DOHH2 (cell line): Measurements from ENCODE around the gene FTO.

ENCODE experiments used
- H3F3A ChIP-seq: fragments of 200-600 bp; sonication (generic), shearing (Covaris generic); 2 replicates; pipeline ENCODE4 v1.6.0; 2016; ENCODE audit warnings: antibody characterized with exemption, mild to moderate bottlenecking; ENCODE audit not compliant: control insufficient read depth, insufficient read depth
- H3K27ac ChIP-seq: fragments of 200-600 bp; sonication (generic); 2 replicates; pipeline ENCODE4 v1.5.1; 2014; ENCODE audit warnings: low read depth, mild to moderate bottlenecking, low read length, moderate library complexity
- H3K27me3 ChIP-seq: fragments of 200-600 bp; sonication (generic); 2 replicates; pipeline ENCODE4 v1.6.1; 2014; ENCODE audit warnings: mild to moderate bottlenecking, low read length, mixed read lengths; ENCODE audit not compliant: control insufficient read depth
- H3K36me3 ChIP-seq: fragments of 200-600 bp; sonication (generic); 2 replicates; pipeline ENCODE4 v1.6.1; 2014; ENCODE audit warnings: mild to moderate bottlenecking, low read length, moderate library complexity, mixed read lengths; ENCODE audit not compliant: control insufficient read depth
- H3K4me1 ChIP-seq: fragments of 200-600 bp; sonication (generic); 2 replicates; pipeline ENCODE4 v1.6.1; 2014; ENCODE audit warnings: mild to moderate bottlenecking, low read length, mixed read lengths; ENCODE audit not compliant: control insufficient read depth
- H3K4me2 ChIP-seq: fragments of 200-600 bp; sonication (generic); 2 replicates; pipeline ENCODE4 v1.6.0; 2014; ENCODE audit warnings: mild to moderate bottlenecking, low read length, moderate library complexity
- H3K4me3 ChIP-seq: fragments of 200-600 bp; sonication (generic); 2 replicates; pipeline ENCODE4 v1.5.1; 2014; ENCODE audit warnings: mild to moderate bottlenecking, low read length, mixed read lengths
- H3K79me2 ChIP-seq: fragments of 200-600 bp; sonication (generic); 2 replicates; pipeline ENCODE4 v1.6.1; 2014; ENCODE audit warnings: mild to moderate bottlenecking, low read length, mixed read lengths; ENCODE audit not compliant: control insufficient read depth
- H3K9me2 ChIP-seq: fragments of 200-600 bp; sonication (generic); replicated peaks from 2 replicates; pipeline ENCODE4 v1.6.1; 2014; ENCODE audit warnings: mild to moderate bottlenecking, low read length, mixed read lengths; ENCODE audit not compliant: control insufficient read depth
- H3K9me3 ChIP-seq: fragments of 200-600 bp; sonication (generic); 2 replicates; pipeline ENCODE4 v1.6.1; 2014; ENCODE audit warnings: antibody characterized with exemption, low read length, mixed read lengths; ENCODE audit not compliant: control insufficient read depth, insufficient read depth
- H4K20me1 ChIP-seq: fragments of 200-600 bp; sonication (generic); 2 replicates; pipeline ENCODE4 v1.6.0; 2014; ENCODE audit warnings: low read depth, mild to moderate bottlenecking, antibody characterized with exemption, low read length, moderate library complexity; ENCODE audit not compliant: control insufficient read depth, insufficient read depth
- EZH2phosphoT487 ChIP-seq: fragments of 200-600 bp; sonication (generic); IDR thresholded peaks from 2 replicates; pipeline ENCODE4 v1.6.1; 2017; ENCODE audit warnings: borderline replicate concordance, mild to moderate bottlenecking, antibody characterized with exemption, low read length, moderate library complexity, mixed read lengths
- TF ChIP-seq, protein P1 (sequence below): fragments of 200-600 bp; sonication (generic); IDR thresholded peaks from one replicate; pipeline ENCODE4 v1.5.1; 2014; ENCODE audit warnings: antibody characterized with exemption, mild to moderate bottlenecking, low read depth, low read length; ENCODE audit not compliant: poor library complexity, severe bottlenecking

FTO gene

DNA sequence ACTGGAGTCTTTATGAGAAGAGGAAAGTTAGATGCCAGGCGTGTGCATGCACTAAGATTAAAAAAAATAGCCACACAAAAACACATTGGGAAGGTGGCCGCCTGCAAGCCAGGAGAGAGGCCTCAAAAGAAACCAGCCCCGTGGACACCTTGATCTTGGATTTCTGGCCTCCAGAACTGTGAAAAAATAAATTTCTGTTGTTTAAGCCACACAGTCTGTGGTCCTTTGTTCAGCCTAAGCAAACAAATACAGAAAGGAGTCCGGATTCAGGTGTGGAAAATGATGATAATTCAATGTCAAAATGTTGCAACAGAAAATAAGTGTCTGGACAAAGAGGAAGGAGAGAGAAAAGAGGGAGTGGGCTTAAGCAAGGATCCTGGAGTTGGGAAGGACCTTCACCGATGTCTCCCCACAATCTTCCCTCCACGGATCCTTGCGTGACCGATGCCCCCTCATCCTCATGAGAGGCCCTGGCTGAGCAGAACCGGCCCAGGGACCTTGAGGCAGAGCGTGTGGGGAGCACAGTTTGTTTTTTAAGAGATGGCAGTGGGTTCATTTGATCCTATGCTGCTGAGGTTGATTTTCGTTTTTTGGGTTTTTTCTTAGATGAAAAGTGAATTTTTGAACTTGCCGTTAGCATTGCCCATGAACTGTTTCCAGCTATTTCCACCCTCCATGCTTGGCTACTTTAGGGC, 449.4 kb downstream of the FTO start:
- Histone ChIP-seq H3K27me3 (no peaks in the 10 kb centered on the region), H3K27ac (no peak overlapping the region), H3K79me2 (no peaks in the 10 kb centered on the region), H3K9me3 (no peaks in the 10 kb centered on the region; the same call in 1 of the 2 replicates), H4K20me1 (no peaks in the 10 kb centered on the region), H3K4me3 (no peak overlapping the region), H3K9me2 (no peaks in the 10 kb centered on the region), H3K4me1 (no peaks in the 10 kb centered on the region), H3K4me2 (no peak overlapping the region), H3F3A (no peaks in the 10 kb centered on the region), H3K36me3 (no peaks in the 10 kb centered on the region)
- TF ChIP-seq EZH2phosphoT487, result no peak
- TF ChIP-seq, protein P1, sequence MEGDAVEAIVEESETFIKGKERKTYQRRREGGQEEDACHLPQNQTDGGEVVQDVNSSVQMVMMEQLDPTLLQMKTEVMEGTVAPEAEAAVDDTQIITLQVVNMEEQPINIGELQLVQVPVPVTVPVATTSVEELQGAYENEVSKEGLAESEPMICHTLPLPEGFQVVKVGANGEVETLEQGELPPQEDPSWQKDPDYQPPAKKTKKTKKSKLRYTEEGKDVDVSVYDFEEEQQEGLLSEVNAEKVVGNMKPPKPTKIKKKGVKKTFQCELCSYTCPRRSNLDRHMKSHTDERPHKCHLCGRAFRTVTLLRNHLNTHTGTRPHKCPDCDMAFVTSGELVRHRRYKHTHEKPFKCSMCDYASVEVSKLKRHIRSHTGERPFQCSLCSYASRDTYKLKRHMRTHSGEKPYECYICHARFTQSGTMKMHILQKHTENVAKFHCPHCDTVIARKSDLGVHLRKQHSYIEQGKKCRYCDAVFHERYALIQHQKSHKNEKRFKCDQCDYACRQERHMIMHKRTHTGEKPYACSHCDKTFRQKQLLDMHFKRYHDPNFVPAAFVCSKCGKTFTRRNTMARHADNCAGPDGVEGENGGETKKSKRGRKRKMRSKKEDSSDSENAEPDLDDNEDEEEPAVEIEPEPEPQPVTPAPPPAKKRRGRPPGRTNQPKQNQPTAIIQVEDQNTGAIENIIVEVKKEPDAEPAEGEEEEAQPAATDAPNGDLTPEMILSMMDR, result no peak

DNA sequence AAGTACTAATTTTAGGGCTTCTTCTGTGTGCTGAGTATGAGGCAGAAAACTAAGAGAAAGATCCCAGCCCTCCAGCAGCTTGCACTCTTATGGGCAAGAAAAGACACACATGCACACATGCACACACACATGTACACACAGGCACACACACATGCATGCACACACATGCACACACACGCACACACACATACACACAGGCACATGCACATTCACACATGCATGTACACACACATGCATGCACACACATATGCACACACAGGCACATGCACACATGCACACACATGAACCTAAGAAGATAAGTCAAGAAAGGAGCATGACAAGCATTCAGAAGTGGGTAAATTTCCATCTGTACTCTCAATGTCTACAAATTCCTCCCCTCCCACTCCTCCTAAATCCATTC, 452.4 kb downstream of the FTO start:
- H3K4me2 ChIP-seq, result no peak overlapping the region
- no peak overlapping the region for H3K4me3 ChIP-seq
- H3K79me2 ChIP-seq, result no peaks in the 10 kb centered on the region
- no peaks in the 10 kb centered on the region for H3K4me1 ChIP-seq
- TF ChIP-seq, protein P1, result no peak
- TF ChIP-seq EZH2phosphoT487, result no peak
- no peaks in the 10 kb centered on the region for H3K9me2 ChIP-seq
- H3K36me3 ChIP-seq, result no peaks in the 10 kb centered on the region
- H3K27ac ChIP-seq, result no peak overlapping the region
- H3F3A ChIP-seq, result no peaks in the 10 kb centered on the region
- no peaks in the 10 kb centered on the region for H4K20me1 ChIP-seq
- H3K9me3 ChIP-seq, result no peaks in the 10 kb centered on the region; the same call in 1 of the 2 replicates
- no peaks in the 10 kb centered on the region for H3K27me3 ChIP-seq

DNA sequence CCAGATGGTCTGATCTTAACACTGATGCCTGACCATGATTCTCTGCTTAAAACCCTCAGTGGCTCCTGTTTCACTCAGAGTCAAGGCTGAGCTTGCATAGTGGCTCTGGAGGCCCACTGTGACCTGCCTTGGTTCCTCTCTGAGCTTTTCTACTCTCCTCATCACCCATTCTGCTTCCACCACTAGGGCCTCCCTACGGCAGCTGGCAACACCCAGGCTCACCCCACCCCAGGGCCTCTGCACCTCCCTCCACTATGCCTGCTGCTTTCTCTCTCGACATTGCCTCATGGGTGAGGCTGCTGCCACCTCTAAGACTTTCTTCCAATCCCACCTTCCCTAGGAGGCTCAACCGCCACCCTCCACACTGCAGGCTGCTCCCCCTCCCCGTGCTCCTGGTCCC, 455.0 kb downstream of the FTO start:
- Histone ChIP-seq H4K20me1 (no peaks in the 10 kb centered on the region), H3K36me3 (no peaks in the 10 kb centered on the region), H3K9me2 (no peaks in the 10 kb centered on the region), H3K4me1 (no peaks in the 10 kb centered on the region), H3K4me3 (no peak overlapping the region), H3K27ac (no peak overlapping the region), H3K79me2 (no peaks in the 10 kb centered on the region), H3K4me2 (no peak overlapping the region), H3F3A (no peaks in the 10 kb centered on the region), H3K27me3 (no peaks in the 10 kb centered on the region), H3K9me3 (no peaks in the 10 kb centered on the region; the same call in 1 of the 2 replicates)
- TF ChIP-seq, protein P1, result no peak
- TF ChIP-seq EZH2phosphoT487, result no peak
